ENCODE data around the gene FARS2.
"Not testable (repeated sequence)": the region's sequence is repeated elsewhere in the genome, so short reads cannot be mapped to it uniquely, and the experiment has no call there.

Gene FARS2

DNA sequence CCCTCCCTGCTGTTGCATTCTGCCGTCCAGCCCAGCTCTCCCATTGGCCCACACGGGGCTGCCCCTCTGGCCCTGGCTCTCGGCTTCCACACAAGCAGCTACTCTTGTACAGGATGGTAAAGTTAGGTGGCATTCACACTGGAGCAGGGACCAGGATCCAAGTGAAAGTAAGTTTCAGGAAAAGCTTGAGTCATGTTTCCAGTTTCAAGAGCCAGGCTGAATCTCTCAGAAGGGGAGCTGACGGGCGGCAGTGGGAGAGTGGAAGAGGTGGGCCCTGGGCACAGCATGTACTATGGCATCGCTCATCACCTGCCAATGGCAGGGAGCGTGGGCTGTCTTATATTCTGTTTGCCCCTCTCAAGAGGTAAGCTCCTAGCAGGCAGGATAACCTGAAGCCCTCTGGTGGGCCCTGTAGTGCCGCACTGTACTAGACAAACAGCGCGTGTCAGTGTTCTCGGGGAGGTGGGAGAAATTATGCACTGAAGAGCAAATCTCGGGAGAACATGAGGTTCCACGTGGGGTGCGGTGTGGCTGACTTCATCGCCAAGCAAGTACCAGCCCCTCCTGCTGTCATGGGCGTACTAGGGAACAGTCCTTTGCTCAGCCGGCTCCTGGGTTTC is 503.9 kb downstream of the FARS2 start:
- DNase-seq (ENCODE audit: low read depth) = no peak

DNA sequence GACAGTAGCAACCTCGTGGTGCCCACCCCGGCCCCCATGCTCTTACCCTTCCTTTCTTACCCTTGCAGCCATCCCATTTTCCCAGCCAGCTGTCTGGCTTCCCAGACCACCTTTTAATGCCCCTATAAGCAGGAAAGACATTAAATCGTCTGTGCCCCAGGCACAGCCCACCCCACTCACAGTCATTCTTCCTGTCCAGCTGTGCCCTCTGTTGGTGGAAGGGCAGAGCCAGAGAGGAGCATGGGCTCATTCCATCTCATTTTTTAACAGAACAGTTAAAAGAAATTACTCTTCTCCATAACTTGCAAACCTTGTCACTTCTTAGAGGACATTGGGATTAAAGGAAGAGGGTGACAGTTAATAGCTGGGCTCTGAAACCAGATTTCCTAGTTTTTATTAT is 504.9 kb downstream of the FARS2 start:
- no peak for DNase-seq (ENCODE audit: low read depth)

DNA sequence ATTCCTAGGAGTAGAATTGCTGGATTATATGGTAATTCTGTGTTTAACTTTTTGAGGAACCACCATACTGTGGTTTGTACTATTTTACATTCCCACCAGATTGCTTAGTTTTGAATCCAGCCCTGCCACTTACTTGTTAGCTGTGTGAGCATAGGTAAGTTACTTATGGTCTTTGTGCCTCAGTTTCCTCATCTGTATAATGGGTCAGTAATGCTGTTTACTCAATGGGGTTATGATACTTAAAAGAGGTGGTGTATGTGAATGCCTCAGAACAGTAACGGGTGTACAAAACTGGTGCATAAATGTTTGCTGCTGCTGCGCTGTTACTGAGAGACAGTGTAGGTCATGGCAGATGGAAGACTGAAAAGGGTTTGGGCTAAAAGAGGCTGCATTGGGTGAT is 506.2 kb downstream of the FARS2 start:
- no peak for DNase-seq (ENCODE audit: low read depth)

DNA sequence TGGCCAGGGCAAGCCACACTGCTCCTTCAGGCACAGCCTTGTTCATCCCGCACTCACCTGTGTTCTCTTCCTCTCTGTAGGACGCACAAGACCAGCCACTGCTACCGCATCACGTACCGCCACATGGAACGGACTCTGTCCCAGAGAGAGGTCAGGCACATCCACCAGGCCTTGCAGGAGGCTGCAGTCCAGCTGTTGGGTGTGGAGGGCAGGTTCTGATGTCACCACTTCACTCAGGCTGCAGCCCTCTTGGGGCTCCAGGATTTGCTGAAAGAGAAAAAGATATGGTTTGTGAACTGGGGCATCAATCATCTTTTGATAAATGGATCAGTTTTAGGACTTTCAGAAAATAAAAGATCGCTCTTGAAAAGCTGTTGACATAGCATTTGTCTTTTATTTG is 509.9 kb downstream of the FARS2 start:
- no peak for DNase-seq (ENCODE audit: low read depth)

DNA sequence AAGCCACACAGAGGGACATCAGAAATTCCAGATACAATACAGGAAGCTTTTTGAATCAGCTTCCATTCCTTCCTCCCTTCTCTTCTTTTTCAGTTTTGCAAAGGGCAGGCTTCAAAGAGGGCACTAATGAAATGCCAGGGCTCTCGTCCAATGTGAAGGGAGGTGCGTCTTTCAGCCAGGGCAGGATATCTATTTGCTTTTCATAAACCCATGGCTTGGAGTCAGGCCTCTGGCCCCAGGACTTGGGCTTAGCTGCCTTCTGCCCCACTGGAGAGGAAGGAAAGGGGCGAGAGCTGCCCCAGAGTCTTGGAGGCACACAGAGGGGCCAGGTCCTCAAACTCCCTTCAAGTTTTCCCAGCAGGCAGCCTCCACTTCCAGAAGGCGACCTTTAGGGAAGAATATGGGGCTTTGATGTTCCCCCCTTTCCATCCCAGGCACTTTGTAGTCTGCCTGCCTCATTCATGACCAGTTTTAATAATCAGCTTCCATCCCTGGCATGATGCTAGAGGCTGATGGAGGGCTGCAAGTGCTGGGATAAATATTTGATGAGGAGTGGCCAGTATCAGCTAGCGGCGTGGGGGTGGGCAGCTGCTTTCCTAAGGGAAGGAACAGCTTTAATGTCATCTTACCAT is 510.6 kb downstream of the FARS2 start:
- no peak for DNase-seq (ENCODE audit: low read depth)

DNA sequence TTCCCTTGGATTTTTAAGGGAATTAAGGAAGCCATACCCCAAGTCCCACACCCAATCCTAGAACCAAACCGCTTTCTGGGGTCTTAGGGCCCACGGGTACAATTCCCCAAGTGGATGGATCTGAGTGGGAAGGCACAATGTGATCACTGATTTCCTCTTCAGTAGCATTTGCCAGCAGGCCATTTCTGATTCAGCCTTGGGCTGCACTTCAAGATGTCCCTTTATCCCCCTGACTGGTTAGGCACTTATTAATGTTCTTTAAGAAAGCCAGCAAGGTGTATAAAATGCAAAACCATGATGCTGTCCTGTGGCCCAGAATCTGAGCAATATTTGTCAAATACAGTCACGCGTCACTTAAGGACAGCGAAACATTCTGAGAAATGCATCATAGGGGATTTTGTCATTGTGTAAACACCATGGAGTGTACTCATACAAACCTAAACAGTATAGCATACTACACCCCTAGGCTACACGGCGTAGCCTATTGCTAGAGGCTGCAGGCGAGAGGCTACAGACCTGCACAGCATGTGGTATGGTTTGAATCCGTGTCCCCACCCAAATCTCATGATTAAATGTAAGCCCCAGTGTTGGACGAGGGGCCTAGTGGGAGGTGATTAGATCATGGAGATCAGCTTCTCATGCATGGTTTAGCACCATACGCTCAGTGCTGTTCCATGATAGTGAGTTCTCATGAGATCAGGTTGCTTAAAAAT is 511.3 kb downstream of the FARS2 start:
- no peak for DNase-seq (ENCODE audit: low read depth)

DNA sequence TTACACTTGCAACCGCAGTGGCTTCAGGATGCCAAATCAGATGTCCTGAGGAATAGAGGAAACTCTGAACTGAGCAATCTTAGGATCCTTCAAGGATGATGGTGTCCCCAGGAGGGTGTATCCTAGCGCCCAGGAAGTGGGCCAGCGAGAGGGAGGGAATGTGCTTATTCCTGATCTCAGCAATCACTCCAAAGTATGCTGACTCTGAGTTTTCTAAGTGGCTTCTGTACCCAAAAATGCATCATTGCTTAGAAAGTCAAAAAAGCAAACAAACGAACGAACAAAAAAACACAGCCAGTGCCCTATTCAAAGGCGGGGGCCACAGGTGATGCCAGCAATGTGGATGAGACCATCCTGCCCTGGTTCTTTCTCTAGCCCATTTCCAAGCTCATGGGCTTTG is 514.8 kb downstream of the FARS2 start:
- DNase-seq (ENCODE audit: low read depth) = no peak

DNA sequence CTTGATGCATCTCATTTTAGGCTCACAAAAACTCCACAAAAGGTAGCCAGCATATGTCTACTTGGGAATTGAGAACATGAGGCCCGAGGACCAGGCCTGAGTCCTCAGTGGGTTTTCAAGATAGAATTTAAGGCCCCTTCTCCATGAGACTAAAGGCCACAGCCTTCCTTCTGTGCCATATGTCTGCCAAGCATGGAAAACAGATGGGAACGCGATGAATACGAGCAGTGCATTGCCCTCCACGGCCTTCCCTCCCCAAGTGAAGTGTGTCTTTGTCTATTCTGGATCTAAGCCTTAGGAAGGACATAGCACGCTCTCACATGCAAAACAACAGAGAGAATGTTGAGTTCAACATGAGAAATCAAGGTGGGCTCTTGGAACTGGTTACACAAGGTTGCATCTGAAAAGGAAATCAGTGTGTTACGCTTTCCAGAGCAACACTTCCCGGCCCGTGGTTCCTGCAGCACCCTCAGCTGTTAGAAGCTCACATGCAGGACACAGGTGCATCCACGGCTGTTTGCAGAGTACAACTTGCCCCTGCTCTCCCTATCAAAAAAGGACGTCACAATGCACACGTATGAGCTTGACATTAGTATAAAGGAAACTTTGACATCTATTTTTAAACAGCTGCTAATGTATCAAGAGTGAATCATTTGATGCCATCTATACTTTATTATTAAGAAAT is 515.5 kb downstream of the FARS2 start:
- DNase-seq (ENCODE audit: low read depth) = no peak

DNA sequence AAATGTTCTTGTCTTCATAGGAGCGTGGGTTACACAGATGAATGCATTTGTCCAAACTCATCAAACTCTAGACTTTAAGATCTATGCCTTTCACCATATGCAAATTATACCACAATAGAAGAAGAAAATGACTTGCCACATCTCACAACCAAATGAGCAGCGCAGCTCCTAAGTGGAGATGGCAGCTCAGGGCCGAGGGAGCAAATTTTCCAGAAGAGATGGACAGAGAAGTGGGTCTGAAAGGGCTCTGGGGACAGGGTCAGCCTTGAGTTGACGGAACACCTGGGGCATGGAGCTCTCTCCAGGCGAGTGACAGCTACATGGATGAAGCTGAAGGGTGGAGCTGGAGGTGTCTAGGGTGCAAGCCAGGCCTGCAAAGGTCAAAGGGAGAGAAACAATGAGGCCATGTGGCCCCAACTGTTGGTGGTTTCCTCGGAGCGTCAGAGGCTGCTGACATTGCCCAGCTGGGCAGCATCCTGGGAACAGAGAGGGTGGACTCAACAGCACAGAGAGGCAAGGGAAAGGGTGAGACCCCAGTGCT is 517.1 kb downstream of the FARS2 start:
- DNase-seq (ENCODE audit: low read depth) = no peak

DNA sequence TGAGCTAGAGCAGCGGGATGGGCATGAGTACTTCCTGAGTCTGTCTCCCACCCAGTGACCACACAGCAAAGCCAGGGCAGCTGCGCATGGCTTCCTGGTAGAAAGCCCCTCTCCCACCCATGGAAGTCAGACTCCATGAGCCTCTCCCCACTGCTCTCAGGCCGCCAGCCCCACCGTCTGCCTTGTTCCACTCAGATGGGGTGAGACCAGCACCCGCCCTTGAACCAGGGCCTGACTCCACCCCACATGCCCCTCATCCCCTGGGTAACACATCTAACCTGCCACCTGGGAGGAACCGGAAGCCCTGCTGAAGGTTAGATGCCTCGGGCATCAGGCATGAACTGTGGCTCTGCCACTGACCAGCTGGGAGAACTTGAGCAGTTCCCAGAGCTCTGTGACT is 517.6 kb downstream of the FARS2 start:
- DNase-seq (ENCODE audit: low read depth) = no peak

DNA sequence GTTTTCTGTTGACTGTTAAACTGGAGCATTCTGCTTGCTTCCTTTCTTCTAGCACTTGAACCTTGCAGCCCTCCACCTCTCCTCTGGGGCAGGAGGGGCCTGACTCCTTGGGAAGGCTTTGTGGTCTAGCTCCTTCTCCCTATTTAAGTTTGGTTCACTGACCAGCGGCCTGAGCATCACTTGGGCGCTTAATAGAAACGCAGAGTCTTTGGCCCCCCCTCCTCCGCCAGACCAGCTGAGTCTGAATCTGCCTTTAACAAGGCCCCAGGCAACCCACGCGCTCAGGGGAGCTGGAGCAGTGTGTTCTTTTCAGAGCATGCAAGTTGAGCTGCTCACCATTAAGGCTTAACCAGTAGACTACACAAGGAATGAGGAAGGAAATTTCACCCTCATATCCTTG is 519.7 kb downstream of the FARS2 start:
- DNase-seq (ENCODE audit: low read depth) = no peak

DNA sequence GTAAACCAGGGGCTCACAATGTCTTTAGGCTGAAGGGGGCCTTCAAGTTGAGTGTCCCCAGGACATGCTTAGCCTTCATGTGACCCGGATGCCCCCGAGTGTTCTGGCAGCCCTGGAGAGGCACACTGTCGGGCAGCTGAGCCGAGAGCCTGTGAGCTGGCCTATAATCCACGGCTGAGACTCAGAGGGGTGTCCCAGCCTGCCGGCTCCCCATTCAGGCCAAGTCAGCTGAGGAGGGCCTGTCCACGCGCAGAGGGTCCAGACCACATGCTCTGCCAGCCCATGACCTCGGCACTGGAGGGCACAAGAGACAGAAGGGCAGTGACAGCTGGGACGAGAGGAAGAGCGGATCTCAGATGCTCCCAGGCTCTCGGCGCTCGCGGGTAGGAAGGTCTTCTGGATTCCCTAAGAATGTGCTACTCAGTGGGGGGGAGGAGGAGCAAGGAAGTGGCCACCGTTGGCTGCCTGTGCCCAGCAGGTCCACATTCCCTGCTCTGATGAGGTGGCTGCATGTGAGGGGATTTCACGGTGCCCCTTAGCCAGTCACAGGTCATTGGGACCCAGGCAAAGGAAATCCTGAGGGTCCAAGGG is 520.7 kb downstream of the FARS2 start:
- no peak for DNase-seq (ENCODE audit: low read depth)

DNA sequence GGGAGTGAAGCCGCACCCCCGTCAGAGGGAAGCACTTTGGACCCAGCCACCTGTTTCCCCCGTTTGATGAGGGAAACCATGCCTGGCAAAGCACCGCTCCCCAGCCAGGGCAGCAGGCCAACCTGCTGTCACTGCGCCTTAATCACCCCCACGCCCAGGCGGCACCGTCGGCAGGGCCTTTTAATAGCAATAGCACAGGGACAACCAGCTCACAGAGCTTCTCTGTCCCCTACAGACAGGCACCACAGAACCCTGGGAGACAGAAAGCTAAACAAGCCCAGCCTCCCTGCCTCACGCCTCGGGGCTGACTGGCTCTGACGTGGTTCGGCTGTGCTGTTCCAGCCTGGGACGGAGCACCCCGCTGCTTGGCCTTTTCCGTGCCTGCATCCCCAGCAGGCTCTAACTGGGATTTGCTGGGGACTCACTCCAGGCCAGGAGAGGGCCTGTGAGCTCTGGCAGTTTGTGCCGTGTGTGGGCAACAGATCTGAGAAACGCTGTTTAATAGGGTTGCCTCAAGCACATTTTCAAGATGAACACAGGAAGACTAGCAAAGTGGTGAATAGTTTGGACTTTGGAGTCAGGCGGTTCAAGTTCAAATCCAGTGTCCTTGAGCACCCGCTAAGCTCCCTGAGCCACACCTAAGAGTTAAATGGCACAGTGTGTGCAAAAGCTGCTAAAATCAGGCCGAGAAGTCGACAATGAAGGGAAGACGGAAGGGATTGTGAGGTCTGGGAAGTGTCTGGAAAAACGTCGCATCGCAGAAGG is 521.7 kb downstream of the FARS2 start:
- DNase-seq (ENCODE audit: low read depth) = no peak

DNA sequence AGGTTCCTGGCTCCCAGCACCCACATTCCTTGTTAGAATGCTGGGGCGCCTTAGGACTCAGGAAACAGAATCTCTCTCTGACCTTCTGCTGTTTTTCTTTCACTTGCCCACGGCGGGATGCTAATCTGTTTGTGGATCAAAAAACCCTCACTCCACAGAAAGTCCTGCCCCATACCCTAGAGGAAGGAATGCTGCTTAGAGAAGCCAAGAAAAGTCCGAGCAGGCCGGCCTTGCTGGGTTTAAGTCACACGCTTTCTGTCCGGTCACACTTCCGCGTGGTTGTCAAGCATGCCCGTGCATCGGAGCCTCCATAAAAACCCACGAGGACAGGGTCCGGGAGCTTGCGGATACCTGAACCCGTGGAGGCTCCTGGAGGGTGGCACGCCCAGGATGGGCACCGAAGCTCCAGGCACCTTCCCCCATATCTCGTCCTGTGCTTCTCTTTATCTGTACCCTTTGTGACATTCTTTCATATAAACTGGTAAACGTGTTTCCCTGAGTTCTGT is 522.3 kb downstream of the FARS2 start:
- no peak for DNase-seq (ENCODE audit: low read depth)

DNA sequence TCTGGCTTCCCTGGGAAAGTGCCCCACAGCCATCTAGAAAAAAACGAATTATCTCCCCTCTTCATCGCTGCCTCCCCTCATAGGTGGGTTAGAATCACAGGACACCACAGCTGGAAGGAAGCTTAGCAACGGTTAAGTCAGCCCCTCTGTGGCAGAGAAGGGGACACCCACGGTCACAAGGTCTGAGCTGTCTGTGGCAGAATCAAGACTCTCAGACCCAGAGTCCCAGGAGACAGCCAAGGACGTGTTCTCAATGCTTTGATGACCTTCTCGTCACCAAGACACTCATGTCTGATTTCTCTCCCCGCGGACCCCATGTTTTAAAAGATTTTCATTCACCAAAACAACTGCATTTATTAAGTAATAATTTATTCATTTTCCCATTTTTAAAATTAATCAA is 523.9 kb downstream of the FARS2 start:
- no peak for DNase-seq (ENCODE audit: low read depth)

DNA sequence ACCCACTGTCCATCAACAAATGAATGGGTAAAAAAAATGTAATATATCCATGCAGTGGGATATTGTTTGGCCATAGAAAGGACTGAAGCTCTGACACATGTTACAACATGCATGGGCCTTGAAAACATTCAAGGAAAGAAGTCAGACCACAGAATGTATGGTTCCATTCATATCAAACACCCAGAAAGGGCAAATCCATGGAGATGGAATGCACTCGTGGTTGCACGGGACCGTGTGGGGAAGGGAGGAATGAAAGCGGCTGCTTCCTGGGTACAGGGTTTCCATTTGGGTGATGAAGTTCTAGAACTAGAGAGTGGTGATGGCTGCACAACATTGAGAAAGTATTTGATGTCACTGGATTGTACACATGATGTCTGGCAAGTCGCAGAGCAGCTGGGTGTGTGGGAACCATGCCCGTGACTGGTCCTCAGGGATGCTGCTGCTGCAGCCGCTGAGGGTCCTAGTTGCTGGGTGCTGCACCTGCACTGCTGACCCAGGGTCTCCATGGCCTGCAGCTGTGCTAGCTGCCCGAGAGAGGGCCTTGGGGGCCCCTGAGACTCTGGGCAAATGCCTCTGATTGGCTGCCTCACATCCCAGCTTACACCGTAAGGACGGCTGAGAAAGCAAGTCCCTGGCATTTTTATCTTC is 525.1 kb downstream of the FARS2 start:
- no peak for DNase-seq (ENCODE audit: low read depth)

DNA sequence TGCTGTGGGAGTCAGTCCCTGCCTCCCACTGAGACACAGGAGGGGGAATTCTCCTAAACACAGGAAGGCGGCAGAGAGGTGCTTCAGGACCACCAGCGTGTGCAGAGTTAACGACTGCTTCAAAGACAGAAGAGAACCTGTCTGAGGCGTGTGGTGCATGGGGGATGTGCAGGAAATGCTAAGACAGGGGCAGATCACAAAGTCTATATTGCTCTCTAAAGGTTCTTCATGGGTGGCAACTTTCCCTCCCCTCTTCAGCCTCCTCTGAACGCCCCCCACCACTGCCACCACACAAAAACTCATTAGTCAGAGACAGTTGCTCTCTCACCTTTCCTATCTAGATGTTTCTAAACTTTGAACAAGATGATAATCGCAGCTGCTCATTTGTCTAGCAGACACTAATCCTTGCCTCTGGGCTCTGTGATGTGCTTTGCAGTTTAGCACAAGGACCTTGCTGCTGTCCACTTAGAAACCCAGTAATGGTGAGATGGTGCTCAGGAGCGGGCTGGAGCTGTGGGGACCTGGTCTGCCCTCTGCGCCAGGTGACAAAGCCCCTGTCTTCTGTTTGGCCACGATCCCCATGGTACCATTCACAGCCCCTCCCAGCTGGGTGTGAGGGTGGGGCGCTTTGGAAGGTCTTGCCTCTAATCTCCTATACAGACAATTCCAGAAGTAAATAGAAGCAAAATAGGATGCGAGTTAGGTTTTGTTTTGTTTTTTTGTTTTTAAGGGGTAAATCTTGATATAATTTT is 525.8 kb downstream of the FARS2 start:
- no peak for DNase-seq (ENCODE audit: low read depth)

DNA sequence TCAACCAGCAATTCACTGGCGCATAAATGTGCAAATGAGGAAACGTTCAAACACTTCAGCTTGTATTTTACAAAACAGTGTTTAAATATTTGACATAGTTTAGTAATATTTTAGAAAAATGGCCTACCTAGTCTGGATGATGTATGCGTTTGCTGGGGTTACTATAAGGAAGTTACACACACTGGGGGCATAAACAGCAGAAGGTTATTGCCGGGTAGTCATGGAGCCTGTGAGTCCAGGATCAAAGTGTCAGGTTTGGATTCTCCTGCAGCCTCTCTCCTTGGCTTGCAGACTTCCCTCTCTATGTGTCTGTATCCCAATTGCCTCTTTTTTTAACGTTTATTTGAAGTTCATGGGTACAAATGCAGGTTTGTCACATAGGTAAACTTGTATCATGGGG is 528.1 kb downstream of the FARS2 start:
- DNase-seq (ENCODE audit: low read depth) = not testable (repeated sequence)

DNA sequence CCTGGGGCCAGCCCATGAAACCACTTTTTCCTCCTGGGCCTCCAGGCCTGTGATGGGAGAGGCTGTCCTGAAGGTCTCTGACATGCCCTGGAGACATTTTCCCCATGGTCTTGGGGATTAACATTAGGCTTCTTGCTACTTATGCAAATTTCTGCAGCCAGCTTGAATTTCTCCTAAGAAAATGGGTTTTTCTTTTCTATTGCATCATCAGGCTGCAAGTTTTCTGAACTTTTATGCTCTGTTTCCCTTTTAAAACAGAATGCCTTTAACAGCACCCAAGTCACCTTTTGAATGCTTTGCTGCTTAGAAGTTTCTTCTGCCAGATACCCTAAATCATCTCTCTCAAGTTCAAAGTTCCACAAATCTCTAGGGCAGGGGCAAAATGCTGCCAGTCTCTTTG is 535.2 kb downstream of the FARS2 start:
- DNase-seq (ENCODE audit: low read depth) = not testable (repeated sequence)

DNA sequence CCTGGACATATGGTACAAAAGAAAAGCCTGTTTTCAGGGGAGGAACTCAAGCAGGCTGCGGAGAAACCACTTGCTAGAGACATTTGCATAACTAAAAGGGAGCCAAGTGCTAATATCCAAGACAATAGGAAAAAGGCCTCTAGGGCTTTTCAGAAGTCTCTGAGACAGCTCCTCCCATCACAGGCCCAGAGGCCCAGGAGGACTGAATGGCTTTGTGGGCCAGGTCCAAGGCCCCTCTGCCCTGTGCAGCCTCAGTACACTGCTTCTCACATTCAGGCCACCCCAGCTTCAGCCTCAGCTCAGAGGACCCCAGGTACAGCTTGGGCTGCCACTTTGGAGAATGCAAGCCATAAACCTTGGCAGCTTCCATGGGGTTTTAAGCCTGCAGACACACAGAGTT is 545.1 kb downstream of the FARS2 start:
- not testable (repeated sequence) for DNase-seq (ENCODE audit: low read depth)

Data from activated gamma-delta T cell treated with anti-CD3 and anti-CD28 coated beads, Interleukin-2, amount 50 U/mL, for 16 hours (primary cell).